SW480 (cell line): Measurements from ENCODE around the gene PLA1A.
A peak's percentile ranks its signal among the peaks of the same experiment; 100 is the strongest.
"Not testable (repeated sequence)": the region's sequence is repeated elsewhere in the genome, so short reads cannot be mapped to it uniquely, and the experiment has no call there.

ENCODE experiments used
- DNase-seq: peaks from one replicate; pipeline ENCODE4 v3.0.0-alpha.2; 2016; ENCODE audit warnings: low spot score

PLA1A gene

GRCh38 chr3:119662604-119663373, 65.1 kb downstream of the PLA1A start:
- DNase-seq: no peak

GRCh38 chr3:119663885-119664284, 66.2 kb downstream of the PLA1A start:
- DNase-seq: no peak

DNA sequence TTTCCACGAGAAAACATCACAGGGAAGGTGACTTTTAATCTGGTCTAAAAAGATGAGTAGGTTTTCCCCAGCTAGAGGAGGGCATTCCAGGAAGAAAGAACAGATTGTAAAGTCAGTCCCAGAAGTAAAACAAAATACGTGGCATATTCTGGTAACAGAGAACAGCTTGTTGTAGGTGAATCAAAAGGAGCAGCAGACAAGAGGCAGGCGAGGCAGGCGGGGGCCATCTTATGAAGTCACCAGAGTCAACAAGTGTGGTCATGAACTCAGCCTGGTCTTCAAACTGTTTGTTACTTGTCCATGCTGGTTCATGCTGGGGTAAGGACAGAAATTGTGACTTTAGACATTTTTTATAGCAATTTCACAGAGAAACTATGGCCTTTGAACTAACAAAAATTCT, 66.7 kb downstream of the PLA1A start:
- no peak for DNase-seq

GRCh38 chr3:119664850-119665379, 67.2 kb downstream of the PLA1A start:
- no peak for DNase-seq

DNA sequence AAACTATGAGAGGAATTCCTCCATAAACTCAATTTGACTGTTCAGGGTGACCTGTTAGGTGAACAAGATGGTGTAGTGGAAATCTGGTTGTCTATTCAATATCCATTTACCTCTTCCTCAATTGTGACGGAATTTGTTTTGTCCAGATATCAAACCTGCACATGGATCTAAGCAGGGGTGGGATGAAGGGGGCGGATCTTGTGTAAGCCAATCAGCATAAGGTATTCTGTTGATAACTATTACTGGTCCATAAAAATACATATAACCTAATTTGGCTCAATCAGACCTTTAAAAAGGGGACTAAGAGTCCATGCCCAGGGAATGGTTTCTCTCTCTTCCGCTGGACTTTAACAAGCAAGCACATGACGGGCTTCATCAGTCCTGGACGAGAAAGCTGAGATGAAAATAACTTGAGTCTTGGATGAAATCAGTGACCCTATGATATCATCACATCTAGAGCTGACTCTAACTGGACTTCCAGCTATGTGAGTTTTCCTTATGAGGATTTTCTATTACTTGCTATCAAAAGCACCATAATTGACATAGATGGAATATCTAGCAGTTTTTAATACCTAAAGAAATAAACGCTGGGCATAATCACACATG, 68.4 kb downstream of the PLA1A start:
- no peak for DNase-seq

DNA sequence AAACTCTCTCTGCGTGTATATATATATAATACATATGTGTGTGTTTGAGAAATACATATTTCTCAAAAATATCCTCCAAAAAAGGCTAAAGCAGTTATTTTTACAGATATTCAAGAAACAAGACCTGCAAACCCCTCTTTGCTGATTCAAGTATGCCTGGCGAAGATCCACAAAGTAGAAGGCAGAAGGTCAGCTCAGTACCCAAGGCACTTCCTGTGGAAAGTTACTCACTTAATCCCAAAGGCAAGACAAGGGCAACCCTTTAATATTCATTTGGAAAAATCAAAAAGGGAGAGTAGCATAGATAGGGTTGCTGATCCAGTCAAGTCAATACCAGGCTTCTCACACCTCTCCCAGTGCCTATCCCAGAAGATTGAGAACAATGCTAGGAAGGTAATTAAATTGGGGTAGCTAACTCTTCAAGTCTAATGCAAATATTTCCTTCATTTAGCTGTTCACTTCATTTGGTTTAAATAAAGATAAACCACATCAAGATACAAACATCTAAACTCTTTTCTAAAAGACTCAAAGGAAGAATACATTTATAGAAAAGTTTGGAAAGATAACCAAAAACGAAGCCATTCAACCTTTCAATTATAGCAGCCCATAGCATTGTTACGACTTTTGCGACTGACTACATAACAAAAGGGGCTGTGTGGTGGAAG, 72.4 kb downstream of the PLA1A start:
- no peak for DNase-seq

DNA sequence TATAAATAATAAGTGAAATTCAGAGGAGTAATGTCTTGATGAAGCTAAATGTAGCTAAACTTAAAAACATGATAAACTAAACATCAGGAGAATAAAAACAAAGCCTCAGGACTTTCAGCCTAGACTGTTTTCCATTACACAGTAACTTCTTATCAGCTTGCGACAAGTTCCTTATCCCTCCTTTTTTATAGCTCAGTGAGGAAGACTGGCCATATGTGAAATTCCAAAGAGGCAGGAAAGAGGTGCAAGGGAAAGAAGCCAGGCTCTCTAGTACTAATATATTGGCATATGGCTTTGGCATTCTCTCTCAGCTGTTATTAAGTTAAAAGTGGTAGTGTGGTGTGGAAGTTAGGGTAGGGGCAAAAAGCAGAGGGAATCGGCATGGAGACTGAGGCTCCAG, 75.1 kb downstream of the PLA1A start:
- DNase-seq: no peak

GRCh38 chr3:119673875-119674274, 76.2 kb downstream of the PLA1A start:
- no peak for DNase-seq

DNA sequence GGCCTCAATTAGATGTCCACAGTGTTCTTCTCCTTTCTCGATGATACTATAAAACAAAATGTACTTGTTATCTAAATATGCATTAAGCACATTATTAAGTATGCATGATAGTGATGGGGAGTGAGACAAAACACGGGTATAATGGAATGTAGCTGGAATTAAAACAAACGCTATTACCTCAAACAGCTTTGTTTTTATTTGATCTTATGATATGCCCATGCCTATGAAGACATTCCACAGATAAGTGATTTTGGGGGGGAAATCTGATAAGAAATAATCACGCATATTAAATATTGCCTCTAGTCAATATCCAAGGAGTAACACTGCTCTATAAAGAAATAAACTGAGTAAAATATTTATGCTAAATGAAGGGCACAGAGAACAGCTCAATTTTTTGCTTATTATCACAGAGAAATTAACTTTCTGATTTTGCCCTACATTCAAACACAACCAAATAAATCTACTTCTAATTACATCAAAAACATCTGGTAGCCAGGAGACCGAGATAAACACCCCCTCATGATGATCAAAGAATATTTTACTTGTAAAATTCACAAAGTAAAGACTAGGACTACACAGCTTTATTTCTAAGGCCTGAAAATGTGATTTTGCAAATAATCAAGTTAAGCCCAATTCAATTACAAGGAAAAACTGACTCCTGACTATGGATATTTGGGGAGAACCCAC, 77.6 kb downstream of the PLA1A start:
- no peak for DNase-seq

DNA sequence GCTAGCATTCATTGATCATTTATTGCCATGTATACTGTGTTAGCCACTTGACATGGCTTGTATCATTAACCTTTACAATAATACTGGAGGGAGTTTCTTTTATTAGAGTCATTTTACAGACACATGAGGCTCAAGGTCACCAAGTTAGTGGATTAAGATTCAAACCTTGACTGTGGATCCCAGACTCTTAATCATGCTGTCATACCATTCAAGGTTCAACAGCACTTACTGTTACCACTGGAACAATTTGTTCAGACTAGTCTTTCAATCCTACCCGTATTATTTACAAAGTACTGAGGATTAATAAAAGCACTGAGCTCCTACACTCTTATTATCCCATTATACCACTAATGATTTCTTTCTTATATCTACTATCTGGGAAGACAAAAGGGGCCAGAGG, 78.3 kb downstream of the PLA1A start:
- DNase-seq: no peak

- peak; percentile 97 for DNase-seq
These were observed 79.3 kb downstream of the PLA1A start, which contains the start of gene COX17 for GRCh38 chr3:119676771-119677640. TSS of gene COX17 (minus strand) at chr3:119677406. CDS start at chr3:119677310, 96 bp downstream.

GRCh38 chr3:119677641-119677934, 79.9 kb downstream of the PLA1A start:
- no peak for DNase-seq

- not testable (repeated sequence) for DNase-seq
These were observed 80.5 kb downstream of the PLA1A start for GRCh38 chr3:119678209-119678608.
